ENCODE data around the gene CCDC112. TPM values are rescaled to one million over a fixed set of nuclear protein-coding genes. Genes with fewer than 3 reads are reported as not detected.
A peak's percentile ranks its signal among the peaks of the same experiment; 100 is the strongest.

Gene CCDC112
- total and polyA plus RNA-seq, 2 of the 4 experiments (the other 2 are of a cell fraction), result 2.0 to 2.3 TPM

- H3K4me3 ChIP-seq (ENCODE audit: insufficient read depth, low read depth, low read length), result no peak overlapping the region
- dilution Hi-C loops (cut with HindIII; ENCODE audit: low sequenced_read_pairs, unreplicated experiment) (no loop called here), intact Hi-C loops (cut with micrococcal nuclease) (loop anchor here (10.0 kb wide), 1 partner anchor 770 kb away; no protein-coding TSS in a partner anchor), in situ Hi-C loops (cut with MboI; ENCODE audit: low sequenced_read_pairs) (loop anchor here (25.0 kb wide), 1 partner anchor 758 kb away; no protein-coding TSS in a partner anchor)
- TF ChIP-seq NFE2L2 (IDR thresholded peaks at IDR 0.05; ENCODE audit: low read depth, low read length) (no peak), MAFK (IDR thresholded peaks at IDR 0.05; ENCODE audit: low read depth, low read length) (peak; percentile 70)
- no peak overlapping the region for H2AK5ac ChIP-seq (ENCODE audit: low read depth, low read length)
- H2BK120ac ChIP-seq (ENCODE audit: low read depth, low read length), result no peak overlapping the region
- H3K27ac ChIP-seq (ENCODE audit: insufficient read depth, low read length), result no peak overlapping the region
- no peaks in the 10 kb centered on the region for H4K20me1 ChIP-seq (ENCODE audit: insufficient read depth, low read length)
- H2AK9ac ChIP-seq (replicated peaks; ENCODE audit: low read depth, low read length, poor library complexity), result no peak overlapping the region
- H3K27me3 ChIP-seq (ENCODE audit: control insufficient read depth, insufficient read depth, low read length), result peaks cover 9% of the 10 kb centered on the region
- WGBS, 2 experiments (ENCODE audit: extremely low coverage in 2 of 2, insufficient read length in 1 of 2), result no CpG with 5 or more reads among the region's 1 CpG
- H3K56ac ChIP-seq (ENCODE audit: extremely low read depth, insufficient read depth, low read length), result no peak overlapping the region
- ATAC-seq (ENCODE audit: low read depth) (no peak), DNase-seq (no peak)
- H4K91ac ChIP-seq (ENCODE audit: insufficient read depth, low read depth, low read length), result no peak overlapping the region
- H2BK20ac ChIP-seq (ENCODE audit: low read depth, low read length), result no peak overlapping the region
- no peak overlapping the region for H4K8ac ChIP-seq (ENCODE audit: low read depth in 2 of 2, low read length in 2 of 2)
- H2AFZ ChIP-seq (replicated peaks; ENCODE audit: low read length, poor library complexity), result no peak overlapping the region
- H3K4me1 ChIP-seq (ENCODE audit: control insufficient read depth, insufficient read depth, low read length), result no peaks in the 10 kb centered on the region
- H4K5ac ChIP-seq (ENCODE audit: low read depth, low read length), result no peak overlapping the region
- no peak overlapping the region for H3K23ac ChIP-seq (ENCODE audit: low read depth, low read length)
- no peaks in the 10 kb centered on the region for H3K9me3 ChIP-seq (ENCODE audit: control insufficient read depth, insufficient read depth, low read length)
- BruUV-seq (replicated peaks), result no TSS peak
- H3K9ac ChIP-seq (ENCODE audit: low read depth, low read length), result no peak overlapping the region
- H3K14ac ChIP-seq (replicated peaks; ENCODE audit: low read depth, low read length), result no peak overlapping the region
- H3K18ac ChIP-seq (ENCODE audit: low read depth, low read length), result no peak overlapping the region
- ChIA-PET CTCF (interaction anchor here (0.7 kb wide), 1 partner anchor 9 kb away, joined by 3 read pairs; no protein-coding TSS in a partner anchor), POLR2A (ENCODE audit: unreplicated experiment) (no interaction called here)
- no peaks in the 10 kb centered on the region for H3K9me1 ChIP-seq (ENCODE audit: insufficient read depth, low read length)
- H3K79me1 ChIP-seq (ENCODE audit: low read depth in 1 of 2, low read length in 2 of 2), result no peaks in the 10 kb centered on the region
- no peak overlapping the region for H2BK15ac ChIP-seq (ENCODE audit: low read depth, low read length)
- H2BK5ac ChIP-seq (ENCODE audit: low read depth, low read length, poor library complexity, severe bottlenecking), result no peak overlapping the region
- H3K36me3 ChIP-seq (ENCODE audit: control insufficient read depth, insufficient read depth, low read length), result no peaks in the 10 kb centered on the region
- no peak overlapping the region for H3K4me2 ChIP-seq (ENCODE audit: low read depth, low read length)
- H3K4ac ChIP-seq (ENCODE audit: low read depth, low read length), result no peak overlapping the region
Observed at GRCh38 chr5:115304496-115304895, 8.0 kb upstream of the CCDC112 start.

All from IMR-90 (cell line).